ENCODE data around the gene PDCD10. TPM values are rescaled to one million over a fixed set of nuclear protein-coding genes. Genes with fewer than 3 reads are reported as not detected.

The PDCD10 gene
- total RNA-seq, 1 donor from 2014 or later, result 101 TPM

GRCh38 chr3:167671878-167672427 is 62.7 kb downstream of the PDCD10 start:
- TF ChIP-seq, protein P1, sequence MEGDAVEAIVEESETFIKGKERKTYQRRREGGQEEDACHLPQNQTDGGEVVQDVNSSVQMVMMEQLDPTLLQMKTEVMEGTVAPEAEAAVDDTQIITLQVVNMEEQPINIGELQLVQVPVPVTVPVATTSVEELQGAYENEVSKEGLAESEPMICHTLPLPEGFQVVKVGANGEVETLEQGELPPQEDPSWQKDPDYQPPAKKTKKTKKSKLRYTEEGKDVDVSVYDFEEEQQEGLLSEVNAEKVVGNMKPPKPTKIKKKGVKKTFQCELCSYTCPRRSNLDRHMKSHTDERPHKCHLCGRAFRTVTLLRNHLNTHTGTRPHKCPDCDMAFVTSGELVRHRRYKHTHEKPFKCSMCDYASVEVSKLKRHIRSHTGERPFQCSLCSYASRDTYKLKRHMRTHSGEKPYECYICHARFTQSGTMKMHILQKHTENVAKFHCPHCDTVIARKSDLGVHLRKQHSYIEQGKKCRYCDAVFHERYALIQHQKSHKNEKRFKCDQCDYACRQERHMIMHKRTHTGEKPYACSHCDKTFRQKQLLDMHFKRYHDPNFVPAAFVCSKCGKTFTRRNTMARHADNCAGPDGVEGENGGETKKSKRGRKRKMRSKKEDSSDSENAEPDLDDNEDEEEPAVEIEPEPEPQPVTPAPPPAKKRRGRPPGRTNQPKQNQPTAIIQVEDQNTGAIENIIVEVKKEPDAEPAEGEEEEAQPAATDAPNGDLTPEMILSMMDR (IDR thresholded peaks at IDR 0.05; ENCODE audit: insufficient read depth, low read length, poor library complexity, severe bottlenecking), result no peak
- Histone ChIP-seq H3K4me3 (ENCODE audit: low read depth, low read length) (no peak overlapping the region), H3K36me3 (ENCODE audit: control insufficient read depth, insufficient read depth, low read length) (no peaks in the 10 kb centered on the region), H3K27me3 (ENCODE audit: control insufficient read depth, insufficient read depth, low read length) (no peaks in the 10 kb centered on the region)
- DNase-seq (ENCODE audit: low read depth), result no peak

DNA sequence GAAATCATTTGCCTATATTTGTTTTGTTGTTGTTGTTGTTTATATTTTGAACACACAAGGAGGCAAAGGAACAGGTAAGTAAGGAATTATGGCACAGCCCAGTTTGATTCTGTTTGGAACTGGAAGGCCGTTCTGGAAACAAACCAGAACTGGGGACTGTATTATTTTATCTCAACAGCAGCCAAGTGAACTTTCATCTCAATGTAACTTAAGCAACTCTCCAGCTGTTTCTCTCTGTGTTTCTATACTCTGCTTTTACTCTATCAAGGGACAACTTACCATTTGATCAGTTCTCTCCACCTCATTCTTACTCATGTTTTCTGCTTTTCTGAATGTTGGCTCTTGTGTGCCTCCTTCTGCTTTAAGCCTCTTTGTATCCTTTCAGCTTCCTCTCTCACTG is 65.0 kb downstream of the PDCD10 start:
- TF ChIP-seq, protein P1 (IDR thresholded peaks at IDR 0.05; ENCODE audit: insufficient read depth, low read length, poor library complexity, severe bottlenecking), result no peak
- DNase-seq (ENCODE audit: low read depth), result no peak
- no peak overlapping the region for H3K4me3 ChIP-seq (ENCODE audit: low read depth, low read length)
- H3K36me3 ChIP-seq (ENCODE audit: control insufficient read depth, insufficient read depth, low read length), result no peaks in the 10 kb centered on the region
- H3K27me3 ChIP-seq (ENCODE audit: control insufficient read depth, insufficient read depth, low read length), result no peaks in the 10 kb centered on the region

- TF ChIP-seq, protein P1 (IDR thresholded peaks at IDR 0.05; ENCODE audit: insufficient read depth, low read length, poor library complexity, severe bottlenecking), result no peak
- Histone ChIP-seq H3K36me3 (ENCODE audit: control insufficient read depth, insufficient read depth, low read length) (no peaks in the 10 kb centered on the region), H3K27me3 (ENCODE audit: control insufficient read depth, insufficient read depth, low read length) (no peaks in the 10 kb centered on the region), H3K4me3 (ENCODE audit: low read depth, low read length) (no peak overlapping the region)
- DNase-seq (ENCODE audit: low read depth), result no peak
Measured at GRCh38 chr3:167668651-167669050, 66.0 kb downstream of the PDCD10 start.

DNA sequence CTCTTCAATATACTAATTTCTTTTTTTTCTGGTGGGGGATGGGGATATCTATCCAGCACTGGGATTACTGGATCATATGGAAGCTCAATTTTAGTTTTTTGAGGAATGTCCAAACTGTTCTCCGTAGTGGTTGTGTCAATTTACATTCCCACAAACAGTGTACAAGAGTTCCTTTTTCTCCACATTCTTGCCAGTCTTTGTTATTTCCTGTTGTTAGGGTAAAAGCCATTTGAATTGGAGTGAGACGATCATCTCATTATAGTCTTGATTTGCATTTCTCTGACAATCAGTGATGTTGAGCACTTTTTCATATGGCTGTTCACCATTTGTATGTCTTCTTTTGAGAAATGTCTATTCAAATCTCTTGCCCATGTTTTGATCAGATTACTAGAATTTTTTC is 68.1 kb downstream of the PDCD10 start:
- Histone ChIP-seq H3K36me3 (ENCODE audit: control insufficient read depth, insufficient read depth, low read length) (no peaks in the 10 kb centered on the region), H3K27me3 (ENCODE audit: control insufficient read depth, insufficient read depth, low read length) (no peaks in the 10 kb centered on the region), H3K4me3 (ENCODE audit: low read depth, low read length) (no peak overlapping the region)
- TF ChIP-seq, protein P1 (IDR thresholded peaks at IDR 0.05; ENCODE audit: insufficient read depth, low read length, poor library complexity, severe bottlenecking), result no peak
- DNase-seq (ENCODE audit: low read depth), result no peak

- TF ChIP-seq, protein P1 (IDR thresholded peaks at IDR 0.05; ENCODE audit: insufficient read depth, low read length, poor library complexity, severe bottlenecking), result no peak
- no peak overlapping the region for H3K4me3 ChIP-seq (ENCODE audit: low read depth, low read length)
- no peak for DNase-seq (ENCODE audit: low read depth)
- H3K36me3 ChIP-seq (ENCODE audit: control insufficient read depth, insufficient read depth, low read length), result no peaks in the 10 kb centered on the region
- H3K27me3 ChIP-seq (ENCODE audit: control insufficient read depth, insufficient read depth, low read length), result no peaks in the 10 kb centered on the region
Measured at GRCh38 chr3:167662919-167663400, 71.7 kb downstream of the PDCD10 start.

DNA sequence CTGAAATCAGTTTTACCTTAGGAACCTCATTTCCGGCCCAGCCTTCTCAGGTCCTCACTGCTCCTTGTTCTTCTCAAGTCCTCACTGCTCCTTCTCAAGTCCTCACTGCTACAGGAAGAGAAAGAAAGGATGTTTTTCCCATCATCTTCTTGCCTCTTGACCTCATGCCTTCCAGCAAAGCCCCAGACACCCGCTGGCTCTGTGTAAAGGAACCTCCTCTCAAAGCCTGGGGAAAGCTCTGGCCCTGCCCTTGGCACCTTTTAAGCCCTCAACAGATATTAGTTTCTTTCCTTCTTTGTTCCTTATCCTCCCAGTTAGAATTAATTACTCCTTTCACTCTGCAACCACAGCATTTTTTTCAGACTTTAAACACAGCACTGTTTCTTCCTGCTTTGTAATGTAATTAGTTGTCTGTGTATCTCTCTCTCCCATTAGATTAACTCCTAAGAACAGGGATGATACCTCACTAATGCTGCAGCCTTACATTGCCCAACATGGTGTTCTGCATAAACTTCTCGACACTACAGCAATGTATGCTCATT is 76.9 kb downstream of the PDCD10 start:
- TF ChIP-seq, protein P1 (IDR thresholded peaks at IDR 0.05; ENCODE audit: insufficient read depth, low read length, poor library complexity, severe bottlenecking), result no peak
- Histone ChIP-seq H3K36me3 (ENCODE audit: control insufficient read depth, insufficient read depth, low read length) (no peaks in the 10 kb centered on the region), H3K4me3 (ENCODE audit: low read depth, low read length) (no peak overlapping the region), H3K27me3 (ENCODE audit: control insufficient read depth, insufficient read depth, low read length) (no peaks in the 10 kb centered on the region)
- no peak for DNase-seq (ENCODE audit: low read depth)
